ENCODE results near the gene ALDH4A1. TPM values are rescaled to one million over a fixed set of nuclear protein-coding genes. Genes with fewer than 3 reads are reported as not detected.

Gene ALDH4A1
- total RNA-seq, 2 experiments from 2014 or later = 0.61 to 0.71 TPM

DNA sequence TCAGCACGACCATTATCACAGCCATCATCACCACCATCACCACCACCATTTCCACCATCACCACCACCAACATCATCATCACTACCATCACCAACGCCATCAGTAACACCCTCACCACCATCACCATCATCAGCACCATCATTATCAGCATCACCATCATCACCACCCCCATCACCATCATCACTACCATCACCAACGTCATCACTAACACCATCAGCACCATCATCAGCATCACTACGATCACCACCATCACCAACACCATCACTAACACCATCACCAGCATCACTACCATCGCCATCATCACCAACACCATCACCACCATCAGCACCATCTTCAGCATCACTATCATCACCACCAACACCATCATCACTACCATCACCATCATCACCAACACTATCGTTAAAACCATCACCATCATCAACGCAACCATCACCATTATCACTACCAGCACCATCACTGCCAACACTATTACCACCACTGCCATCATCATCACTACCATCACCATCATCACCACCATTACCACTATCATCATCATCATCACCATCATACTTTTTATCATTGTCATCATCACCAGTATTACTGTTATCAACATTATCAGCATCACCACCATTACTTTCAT lies 44.2 kb downstream of the ALDH4A1 start:
- peaks cover 15% of the 10 kb centered on the region for H3K27me3 Mint-ChIP-seq
- no peaks in the 10 kb centered on the region for H3K36me3 Mint-ChIP-seq (ENCODE audit: low read depth)
- no peaks in the 10 kb centered on the region for H3K36me3 ChIP-seq (ENCODE audit: insufficient read depth, low read length)
- no peak for ATAC-seq (ENCODE audit: poor library complexity)
- no peaks in the 10 kb centered on the region for H3K4me1 Mint-ChIP-seq (ENCODE audit: low read depth)
- peaks cover 0 to 15% of the 10 kb centered on the region in 2 experiments for H3K9me3 ChIP-seq (ENCODE audit: control insufficient read depth in 1 of 2, insufficient read depth in 1 of 2, low read length in 2 of 2)
- H3K9me3 Mint-ChIP-seq = no peaks in the 10 kb centered on the region
- no peak overlapping the region for H3K27ac Mint-ChIP-seq
- ChIA-PET POLR2A (no interaction called here), CTCF (no interaction called here)
- no peak overlapping the region for H3K27ac ChIP-seq (ENCODE audit: low read depth in 1 of 2, low read length in 2 of 2)
- no peak overlapping the region for H3K4me3 ChIP-seq (ENCODE audit: low read length)
- no peaks in the 10 kb centered on the region for H3K27me3 ChIP-seq (ENCODE audit: control insufficient read depth in 1 of 2, insufficient read depth in 2 of 2, low read length in 2 of 2)
- no peaks in the 10 kb centered on the region for H3K4me1 ChIP-seq (ENCODE audit: insufficient read depth, low read length)
- intact Hi-C loops (cut with DNase I, micrococcal nuclease) = no loop called here
- TF ChIP-seq, protein P1, sequence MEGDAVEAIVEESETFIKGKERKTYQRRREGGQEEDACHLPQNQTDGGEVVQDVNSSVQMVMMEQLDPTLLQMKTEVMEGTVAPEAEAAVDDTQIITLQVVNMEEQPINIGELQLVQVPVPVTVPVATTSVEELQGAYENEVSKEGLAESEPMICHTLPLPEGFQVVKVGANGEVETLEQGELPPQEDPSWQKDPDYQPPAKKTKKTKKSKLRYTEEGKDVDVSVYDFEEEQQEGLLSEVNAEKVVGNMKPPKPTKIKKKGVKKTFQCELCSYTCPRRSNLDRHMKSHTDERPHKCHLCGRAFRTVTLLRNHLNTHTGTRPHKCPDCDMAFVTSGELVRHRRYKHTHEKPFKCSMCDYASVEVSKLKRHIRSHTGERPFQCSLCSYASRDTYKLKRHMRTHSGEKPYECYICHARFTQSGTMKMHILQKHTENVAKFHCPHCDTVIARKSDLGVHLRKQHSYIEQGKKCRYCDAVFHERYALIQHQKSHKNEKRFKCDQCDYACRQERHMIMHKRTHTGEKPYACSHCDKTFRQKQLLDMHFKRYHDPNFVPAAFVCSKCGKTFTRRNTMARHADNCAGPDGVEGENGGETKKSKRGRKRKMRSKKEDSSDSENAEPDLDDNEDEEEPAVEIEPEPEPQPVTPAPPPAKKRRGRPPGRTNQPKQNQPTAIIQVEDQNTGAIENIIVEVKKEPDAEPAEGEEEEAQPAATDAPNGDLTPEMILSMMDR (IDR thresholded peaks at IDR 0.05) = no peak
- DNase-seq = no peak
- H3K4me3 Mint-ChIP-seq = no peak overlapping the region

DNA sequence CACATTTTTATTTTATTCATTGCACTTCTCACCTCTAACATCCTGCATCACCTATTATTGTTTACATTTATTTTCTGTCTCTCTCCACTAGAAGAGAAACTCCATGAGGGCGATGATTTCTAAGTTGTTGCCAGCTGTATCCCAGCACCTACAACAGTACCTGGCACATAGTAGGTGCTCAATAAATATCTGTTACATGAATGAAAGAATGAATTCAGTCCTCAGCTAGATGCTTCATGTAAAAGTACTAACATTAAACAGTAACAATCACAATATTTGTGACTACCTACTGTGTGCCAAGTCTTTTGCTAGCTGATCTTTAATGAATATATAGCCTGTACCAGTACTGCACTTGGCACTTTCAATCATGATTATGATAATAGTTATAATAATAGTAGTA lies 45.9 kb downstream of the ALDH4A1 start:
- H3K27me3 Mint-ChIP-seq = peaks cover 15% of the 10 kb centered on the region
- H3K4me1 Mint-ChIP-seq (ENCODE audit: low read depth) = no peaks in the 10 kb centered on the region
- ChIA-PET POLR2A (no interaction called here), CTCF (no interaction called here)
- TF ChIP-seq, protein P1 (IDR thresholded peaks at IDR 0.05) = no peak
- no peaks in the 10 kb centered on the region for H3K36me3 ChIP-seq (ENCODE audit: insufficient read depth, low read length)
- intact Hi-C loops (cut with DNase I, micrococcal nuclease) = no loop called here
- no peaks in the 10 kb centered on the region for H3K9me3 Mint-ChIP-seq
- no peak overlapping the region for H3K27ac Mint-ChIP-seq
- H3K9me3 ChIP-seq (ENCODE audit: control insufficient read depth in 1 of 2, insufficient read depth in 1 of 2, low read length in 2 of 2) = peaks cover 0 to 15% of the 10 kb centered on the region in 2 experiments
- DNase-seq = no peak
- H3K4me1 ChIP-seq (ENCODE audit: insufficient read depth, low read length) = no peaks in the 10 kb centered on the region
- H3K36me3 Mint-ChIP-seq (ENCODE audit: low read depth) = no peaks in the 10 kb centered on the region
- H3K4me3 Mint-ChIP-seq = no peak overlapping the region
- no peak overlapping the region for H3K27ac ChIP-seq (ENCODE audit: low read depth in 1 of 2, low read length in 2 of 2)
- no peaks in the 10 kb centered on the region for H3K27me3 ChIP-seq (ENCODE audit: control insufficient read depth in 1 of 2, insufficient read depth in 2 of 2, low read length in 2 of 2)
- no peak for ATAC-seq (ENCODE audit: poor library complexity)
- H3K4me3 ChIP-seq (ENCODE audit: low read length) = no peak overlapping the region

DNA sequence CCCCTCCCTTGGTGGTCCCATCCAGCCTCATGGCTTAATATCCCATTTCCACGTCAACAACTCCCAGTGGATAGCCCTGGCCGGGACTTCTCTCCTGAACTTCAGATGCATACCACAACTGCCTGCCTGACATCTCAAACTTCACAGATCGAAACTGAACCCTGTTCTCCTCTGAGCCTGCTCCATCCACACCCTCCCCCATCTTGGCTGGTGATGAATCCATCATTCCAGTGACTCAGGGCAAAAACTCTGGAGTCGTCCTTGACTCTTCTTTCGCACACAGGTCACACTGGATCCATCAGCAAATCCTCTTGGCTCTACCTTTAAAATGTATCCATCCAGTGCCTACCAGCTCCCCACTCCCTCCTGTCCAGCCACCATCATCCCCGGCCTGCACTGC lies 46.8 kb downstream of the ALDH4A1 start:
- POLR2A ChIA-PET = no interaction called here
- intact Hi-C loops (cut with DNase I, micrococcal nuclease) = no loop called here
- H3K9me3 Mint-ChIP-seq = no peaks in the 10 kb centered on the region
- no peaks in the 10 kb centered on the region for H3K36me3 Mint-ChIP-seq (ENCODE audit: low read depth)
- CTCF ChIA-PET = no interaction called here
- H3K4me1 Mint-ChIP-seq (ENCODE audit: low read depth) = no peaks in the 10 kb centered on the region
- ATAC-seq (ENCODE audit: poor library complexity) (no peak), DNase-seq (no peak)
- H3K27me3 Mint-ChIP-seq = peaks cover 15% of the 10 kb centered on the region
- no peaks in the 10 kb centered on the region for H3K27me3 ChIP-seq (ENCODE audit: control insufficient read depth in 1 of 2, insufficient read depth in 2 of 2, low read length in 2 of 2)
- no peak overlapping the region for H3K27ac ChIP-seq (ENCODE audit: low read depth in 1 of 2, low read length in 2 of 2)
- H3K9me3 ChIP-seq (ENCODE audit: control insufficient read depth in 1 of 2, insufficient read depth in 1 of 2, low read length in 2 of 2) = peaks cover 0 to 15% of the 10 kb centered on the region in 2 experiments
- H3K4me1 ChIP-seq (ENCODE audit: insufficient read depth, low read length) = no peaks in the 10 kb centered on the region
- H3K4me3 Mint-ChIP-seq = no peak overlapping the region
- TF ChIP-seq, protein P1 (IDR thresholded peaks at IDR 0.05) = no peak
- no peak overlapping the region for H3K27ac Mint-ChIP-seq
- no peak overlapping the region for H3K4me3 ChIP-seq (ENCODE audit: low read length)
- H3K36me3 ChIP-seq (ENCODE audit: insufficient read depth, low read length) = no peaks in the 10 kb centered on the region

All from CD4-positive, alpha-beta T cell (primary cell).